Peyer's patch (tissue), 4 donors: Measurements from ENCODE around the gene MYOZ2. TPM values are rescaled to one million over a fixed set of nuclear protein-coding genes. Genes with fewer than 3 reads are reported as not detected.

Experiments
- DNase-seq, 3 donors: peaks; one replicate each; pipeline ENCODE4 v3.0.0-alpha.2; 2017 to 2019
- H3K27ac ChIP-seq, 4 donors: fragments of 200-600 bp; sonication (generic); one replicate each; pipeline ENCODE4 v1.5.1; 2016 to 2019
- H3K27me3 ChIP-seq, 2 donors: fragments of 200-600 bp; sonication (generic); one replicate each; pipeline ENCODE4 v1.5.1; 2019
- H3K36me3 ChIP-seq, 3 donors: fragments of 200-600 bp; sonication (generic); one replicate each; pipeline ENCODE4 v1.5.1; 2016 to 2019
- H3K4me1 ChIP-seq, 4 donors: fragments of 200-600 bp; sonication (generic); one replicate each; pipeline ENCODE4 v1.5.1; 2016 to 2019
- H3K4me3 ChIP-seq, 4 donors: fragments of 200-600 bp; sonication (generic); 1 replicate in 3 of 4; 2 replicates in 1 of 4; pipeline ENCODE4 v1.5.1; 2016 to 2019; ENCODE audit warnings: mild to moderate bottlenecking in 1 of 4
- H3K9me3 ChIP-seq, 4 donors: fragments of 200-600 bp; sonication (generic); one replicate each; pipeline ENCODE4 v1.5.1; 2016 to 2019; ENCODE audit warnings: mild to moderate bottlenecking in 1 of 4
- POLR2A ChIP-seq, 2 donors: fragments of 450-650 bp; IDR thresholded peaks; one replicate each; pipeline ENCODE4 v1.5.1; 2017; ENCODE audit warnings: antibody characterized with exemption in 2 of 2, mild to moderate bottlenecking in 2 of 2, moderate library complexity in 2 of 2
- total RNA-seq, 4 donors: library from RNA; depleted of rRNA; stranded (reverse); fragments of >200 nt; gene quantifications; one replicate each; pipeline ENCODE4 v1.1.0, GENCODE V29; 2016
- TF ChIP-seq, protein P1 (sequence below), 6 experiments: fragments of 450-650 bp in 4 of 6; fragments of 200-600 bp in 2 of 6; sonication (generic) in 1 of 6; IDR thresholded peaks; one replicate each; pipeline ENCODE4 v1.5.1; 2017 to 2019; ENCODE audit warnings: antibody characterized with exemption in 6 of 6, mild to moderate bottlenecking in 3 of 6, moderate library complexity in 1 of 6

Gene MYOZ2
- total RNA-seq, 4 donors from 2014 or later, result not detected

DNA sequence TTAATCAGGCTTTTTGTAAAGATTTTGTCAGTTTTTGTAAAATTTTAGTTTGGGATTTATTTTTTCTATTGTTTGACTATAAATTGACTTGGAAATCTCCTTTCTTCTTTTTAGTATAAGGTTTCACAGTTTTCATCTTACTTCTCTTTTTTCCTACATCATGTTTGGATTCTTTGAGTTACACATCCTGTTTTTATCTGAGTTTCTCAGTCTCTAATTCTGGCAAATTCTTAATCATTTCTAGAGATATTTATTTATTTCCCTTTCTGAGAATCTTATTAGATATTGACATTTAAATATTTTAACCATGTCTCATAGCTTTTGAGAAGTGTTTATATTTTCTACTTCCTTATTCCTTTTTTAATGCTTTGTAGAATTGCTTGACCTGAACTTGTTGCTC, 97.6 kb downstream of the MYOZ2 start:
- Histone ChIP-seq H3K27me3 (no peaks in the 10 kb centered on the region), H3K36me3 (peaks cover 0 to 24% (median 0%) of the 10 kb centered on the region in 3 donors), H3K27ac (no peak overlapping the region), H3K4me1 (no peaks in the 10 kb centered on the region), H3K4me3 (no peak overlapping the region), H3K9me3 (no peaks in the 10 kb centered on the region)
- TF ChIP-seq POLR2A (IDR thresholded peaks at IDR 0.05), result no peak
- TF ChIP-seq, protein P1, sequence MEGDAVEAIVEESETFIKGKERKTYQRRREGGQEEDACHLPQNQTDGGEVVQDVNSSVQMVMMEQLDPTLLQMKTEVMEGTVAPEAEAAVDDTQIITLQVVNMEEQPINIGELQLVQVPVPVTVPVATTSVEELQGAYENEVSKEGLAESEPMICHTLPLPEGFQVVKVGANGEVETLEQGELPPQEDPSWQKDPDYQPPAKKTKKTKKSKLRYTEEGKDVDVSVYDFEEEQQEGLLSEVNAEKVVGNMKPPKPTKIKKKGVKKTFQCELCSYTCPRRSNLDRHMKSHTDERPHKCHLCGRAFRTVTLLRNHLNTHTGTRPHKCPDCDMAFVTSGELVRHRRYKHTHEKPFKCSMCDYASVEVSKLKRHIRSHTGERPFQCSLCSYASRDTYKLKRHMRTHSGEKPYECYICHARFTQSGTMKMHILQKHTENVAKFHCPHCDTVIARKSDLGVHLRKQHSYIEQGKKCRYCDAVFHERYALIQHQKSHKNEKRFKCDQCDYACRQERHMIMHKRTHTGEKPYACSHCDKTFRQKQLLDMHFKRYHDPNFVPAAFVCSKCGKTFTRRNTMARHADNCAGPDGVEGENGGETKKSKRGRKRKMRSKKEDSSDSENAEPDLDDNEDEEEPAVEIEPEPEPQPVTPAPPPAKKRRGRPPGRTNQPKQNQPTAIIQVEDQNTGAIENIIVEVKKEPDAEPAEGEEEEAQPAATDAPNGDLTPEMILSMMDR (IDR thresholded peaks at IDR 0.05), result no peak
- no peak for DNase-seq

DNA sequence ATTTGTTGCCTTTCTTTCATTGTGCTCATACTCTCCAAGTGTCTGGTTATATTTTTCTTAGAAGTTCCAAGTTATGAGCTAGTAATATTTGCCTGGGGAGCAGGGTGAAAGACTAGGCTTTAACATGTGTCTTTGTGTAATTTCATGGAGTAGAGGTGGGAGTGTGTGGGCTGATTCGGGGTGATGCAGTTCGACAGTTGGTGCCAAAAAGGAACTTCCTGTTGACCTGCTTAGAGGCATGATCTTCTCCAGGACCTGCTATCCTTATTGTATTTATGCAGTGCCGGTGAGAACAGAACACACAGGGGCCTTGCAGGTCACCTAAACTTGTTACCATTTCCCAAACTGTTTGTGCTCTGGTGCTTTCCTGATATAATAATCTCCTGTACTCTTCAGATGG, 98.1 kb downstream of the MYOZ2 start:
- TF ChIP-seq POLR2A (IDR thresholded peaks at IDR 0.05), result no peak
- TF ChIP-seq, protein P1 (IDR thresholded peaks at IDR 0.05), result no peak
- H3K27me3 ChIP-seq, result no peaks in the 10 kb centered on the region
- H3K4me1 ChIP-seq, result no peaks in the 10 kb centered on the region
- H3K4me3 ChIP-seq, result no peak overlapping the region
- H3K9me3 ChIP-seq, result no peaks in the 10 kb centered on the region
- H3K27ac ChIP-seq, result no peak overlapping the region
- DNase-seq, result no peak
- peaks cover 0 to 24% (median 0%) of the 10 kb centered on the region in 3 donors for H3K36me3 ChIP-seq

DNA sequence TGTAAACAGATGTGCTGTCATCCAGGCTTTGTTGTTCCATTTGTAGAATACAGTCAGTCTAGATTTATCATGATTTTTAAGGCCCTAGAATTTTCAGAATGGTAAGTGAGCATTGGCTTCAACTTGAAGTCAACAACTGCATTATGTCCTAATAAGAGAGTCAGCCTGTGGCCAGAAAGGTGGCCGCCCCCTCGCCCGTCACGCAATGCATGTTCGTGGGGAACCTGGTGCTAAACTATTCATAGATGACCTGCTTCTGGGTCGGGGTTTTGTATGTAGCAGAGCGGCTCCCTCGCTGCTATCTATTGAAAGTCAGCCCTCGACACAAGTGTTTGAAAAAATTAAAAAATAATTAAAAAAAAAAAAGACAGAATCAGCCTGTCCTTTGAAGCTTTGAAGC, 101.6 kb downstream of the MYOZ2 start:
- peaks cover 0 to 22% (median 0%) of the 10 kb centered on the region in 3 donors for H3K36me3 ChIP-seq
- TF ChIP-seq POLR2A (IDR thresholded peaks at IDR 0.05), result no peak
- TF ChIP-seq, protein P1 (IDR thresholded peaks at IDR 0.05), result no peak
- H3K4me3 ChIP-seq, result no peak overlapping the region
- H3K27ac ChIP-seq, result no peak overlapping the region
- no peaks in the 10 kb centered on the region for H3K27me3 ChIP-seq
- no peak for DNase-seq
- no peaks in the 10 kb centered on the region for H3K4me1 ChIP-seq
- H3K9me3 ChIP-seq, result no peaks in the 10 kb centered on the region

Other genes with a start within 250 kb of the MYOZ2 start
- 10 to 100 TPM; 24.9 to 77.6 (median 41.1) TPM for gene SYNPO2, start 247.0 kb upstream of the MYOZ2 start, total RNA-seq
- 10 to 100 TPM; 41.5 to 75.1 (median 59.3) TPM for gene USP53, start 76.9 kb downstream of the MYOZ2 start, total RNA-seq
- gene FABP2, start 186.3 kb downstream of the MYOZ2 start, total RNA-seq, result 100 to 1,000 TPM; 112 to 528 (median 268) TPM